ENCODE results near the gene CORO2B.

GRCh38 chr15:68541743-68542142 is 37.0 kb upstream of the CORO2B start:
- no peak for TF ChIP-seq CTCF (IDR thresholded peaks at IDR 0.05)
- TF ChIP-seq EZH2 (IDR thresholded peaks at IDR 0.05): no peak
- TF ChIP-seq EZH2phosphoT487 (IDR thresholded peaks at IDR 0.05): no peak

Data from neural progenitor cell (in vitro differentiated cells).